Nephron progenitor cell (in vitro differentiated cells): ENCODE data around the gene CCDC57.

Experiments used
- DNase-seq: peaks from one replicate; pipeline ENCODE4 v3.0.0; 2021
- H3K27ac Mint-ChIP-seq: 2 replicates; pipeline ENCODE4 v1.8.0; 2021; ENCODE audit warnings: mild to moderate bottlenecking, moderate library complexity, mixed read lengths
- H3K27me3 Mint-ChIP-seq: 2 replicates; pipeline ENCODE4 v1.8.0; 2021; ENCODE audit warnings: mild to moderate bottlenecking, low read depth, mixed read lengths; ENCODE audit not compliant: poor library complexity
- H3K36me3 Mint-ChIP-seq: 2 replicates; pipeline ENCODE4 v1.8.0; 2021; ENCODE audit warnings: low read depth, mixed read lengths
- H3K4me1 Mint-ChIP-seq: 2 replicates; pipeline ENCODE4 v1.8.0; 2021; ENCODE audit warnings: mixed read lengths
- H3K4me3 Mint-ChIP-seq: 2 replicates; pipeline ENCODE4 v1.8.0; 2021; ENCODE audit warnings: mild to moderate bottlenecking, moderate library complexity, mixed read lengths
- H3K9me3 Mint-ChIP-seq: 2 replicates; pipeline ENCODE4 v1.8.0; 2021; ENCODE audit warnings: mild to moderate bottlenecking, moderate library complexity, mixed read lengths
- CTCF ChIP-seq: fragments of 200-600 bp; sonication (generic); IDR thresholded peaks from 2 replicates; pipeline ENCODE4 v1.5.0; 2021; ENCODE audit warnings: antibody characterized with exemption

The CCDC57 gene

DNA sequence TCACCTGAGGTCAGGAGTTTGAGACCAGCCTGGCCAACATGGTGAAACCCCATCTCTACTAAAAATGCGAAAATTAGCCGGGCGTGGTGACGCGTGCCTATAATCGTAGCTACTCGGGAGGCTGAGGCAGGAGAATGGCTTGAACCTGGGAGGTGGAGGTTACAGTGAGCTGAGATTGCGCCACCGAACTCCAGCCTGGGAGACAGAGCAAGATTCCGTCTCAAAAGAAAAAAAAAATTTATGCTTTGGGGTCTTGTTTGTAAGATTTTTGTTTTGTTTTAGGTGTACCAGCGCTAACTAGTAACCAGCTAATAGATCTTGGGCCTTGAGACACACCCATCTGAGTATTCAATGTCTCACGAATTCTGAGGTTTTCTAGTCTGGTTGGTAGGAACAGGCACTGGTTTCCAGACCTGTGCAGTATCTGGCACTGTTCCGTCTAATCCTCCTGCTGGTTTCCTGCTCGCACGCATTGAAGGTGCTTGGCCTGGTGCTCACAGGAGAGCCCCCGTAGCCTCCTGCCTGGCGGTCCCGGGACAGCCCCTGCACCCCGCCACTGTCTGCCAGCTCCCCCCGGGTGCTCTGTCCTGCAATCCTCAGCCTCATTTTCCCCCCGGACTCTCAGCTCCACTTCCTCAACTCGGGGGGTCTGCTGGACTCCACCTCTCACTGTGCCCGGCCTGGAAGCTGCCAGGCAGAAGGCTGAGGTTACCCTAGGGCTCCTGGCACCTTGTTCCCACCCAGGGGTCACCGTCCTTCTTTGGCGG is 136.4 kb downstream of the CCDC57 start:
- DNase-seq: no peak
- H3K4me3 Mint-ChIP-seq: no peak overlapping the region
- peaks cover 25% of the 10 kb centered on the region for H3K27me3 Mint-ChIP-seq
- H3K36me3 Mint-ChIP-seq: peaks cover 5% of the 10 kb centered on the region
- no peak for TF ChIP-seq CTCF
- H3K4me1 Mint-ChIP-seq: peaks cover 11% of the 10 kb centered on the region
- H3K9me3 Mint-ChIP-seq: peaks cover 16% of the 10 kb centered on the region
- H3K27ac Mint-ChIP-seq: peak overlapping the region; percentile 88

DNA sequence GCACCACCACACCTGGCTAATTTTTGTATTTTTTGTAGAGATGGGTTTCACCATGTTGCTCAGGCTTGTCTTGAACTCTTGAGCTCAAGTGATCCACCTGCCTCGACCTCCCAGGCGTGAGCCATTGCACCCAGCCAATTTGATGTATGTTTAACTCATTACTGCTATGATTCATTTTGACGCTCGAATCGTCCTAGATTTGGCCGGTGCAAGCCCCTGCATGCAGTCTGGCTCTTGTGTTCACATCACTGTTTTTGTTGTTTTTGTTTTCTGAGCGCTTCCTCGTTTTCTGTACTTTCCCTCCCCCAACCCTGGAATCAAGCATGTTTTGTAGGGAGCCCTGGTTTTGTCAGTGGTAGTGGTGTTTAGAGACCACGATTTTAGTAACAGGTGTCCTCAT is 139.2 kb downstream of the CCDC57 start:
- Mint-ChIP-seq H3K36me3 (peaks cover 5% of the 10 kb centered on the region), H3K4me3 (no peak overlapping the region)

GRCh38 chr17:82072827-82073226 is 139.8 kb downstream of the CCDC57 start:
- peaks cover 45% of the 10 kb centered on the region for H3K27me3 Mint-ChIP-seq
- TF ChIP-seq CTCF: no peak
- no peak overlapping the region for H3K4me3 Mint-ChIP-seq
- peaks cover 16% of the 10 kb centered on the region for H3K9me3 Mint-ChIP-seq
- no peak overlapping the region for H3K27ac Mint-ChIP-seq
- peaks cover 5% of the 10 kb centered on the region for H3K4me1 Mint-ChIP-seq
- H3K36me3 Mint-ChIP-seq: no peaks in the 10 kb centered on the region
- DNase-seq: no peak

More for the DNA sequence above, 139.2 kb downstream of the CCDC57 start:
- H3K9me3 Mint-ChIP-seq: peaks cover 16% of the 10 kb centered on the region
- TF ChIP-seq CTCF: no peak
- peaks cover 47% of the 10 kb centered on the region for H3K27me3 Mint-ChIP-seq
- H3K27ac Mint-ChIP-seq: no peak overlapping the region
- no peak for DNase-seq
- peaks cover 11% of the 10 kb centered on the region for H3K4me1 Mint-ChIP-seq

GRCh38 chr17:82070611-82071010 is 142.0 kb downstream of the CCDC57 start:
- H3K27me3 Mint-ChIP-seq: peaks cover 45% of the 10 kb centered on the region
- H3K4me1 Mint-ChIP-seq: peaks cover 4% of the 10 kb centered on the region
- H3K27ac Mint-ChIP-seq: no peak overlapping the region
- no peaks in the 10 kb centered on the region for H3K36me3 Mint-ChIP-seq
- no peak for DNase-seq
- H3K9me3 Mint-ChIP-seq: peaks cover 16% of the 10 kb centered on the region
- TF ChIP-seq CTCF: no peak
- no peak overlapping the region for H3K4me3 Mint-ChIP-seq

DNA sequence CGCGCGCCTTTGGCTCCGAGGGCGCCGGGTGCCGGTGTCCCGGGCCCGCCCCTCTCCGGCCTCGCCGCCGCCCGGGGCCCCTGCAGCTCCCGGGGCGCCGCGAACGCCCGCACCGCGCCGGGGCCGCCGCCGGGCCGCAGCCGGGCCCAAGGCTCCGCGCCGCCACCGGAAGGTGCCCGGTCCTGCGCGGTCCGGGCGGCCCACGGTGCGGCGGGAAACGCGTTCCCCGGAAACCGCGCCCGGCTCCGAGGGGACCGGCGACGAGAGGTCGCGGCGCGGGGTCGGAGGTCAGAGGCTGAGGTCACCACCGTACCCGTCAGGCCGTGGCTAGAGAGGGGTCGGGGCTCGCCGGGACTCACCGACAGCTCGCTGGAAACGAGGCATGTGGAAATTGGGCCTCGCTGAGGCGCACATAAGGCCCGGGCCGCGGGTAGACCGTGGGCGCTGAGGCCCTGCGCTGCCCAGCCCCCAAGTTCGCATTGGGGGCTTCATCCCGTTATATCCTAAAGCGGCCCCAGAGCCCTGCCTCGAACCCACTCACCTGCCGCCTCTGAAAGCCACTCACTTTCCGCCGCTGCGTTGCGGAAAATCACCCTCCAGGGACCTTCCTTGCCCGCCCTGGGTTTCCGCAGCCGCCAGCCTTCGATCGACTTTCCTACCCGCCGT is 146.9 kb downstream of the CCDC57 start, which contains the start of gene DUS1L:
Gene DUS1L, minus strand, starts transcription at position 167 of the 666 bp plus-strand sequence. CDS start 745 bp downstream, outside the sequence.
- DNase-seq: peak; percentile 77
- H3K4me3 Mint-ChIP-seq: peak within 1 kb of the TSS; percentile 83
- TF ChIP-seq CTCF: no peak
- H3K27me3 Mint-ChIP-seq: peaks cover 19% of the 10 kb centered on the region
- no peaks in the 10 kb centered on the region for H3K36me3 Mint-ChIP-seq
- H3K4me1 Mint-ChIP-seq: peaks cover 4% of the 10 kb centered on the region
- no peaks in the 10 kb centered on the region for H3K9me3 Mint-ChIP-seq
- H3K27ac Mint-ChIP-seq: no peak within 1 kb of the TSS
